Endothelial cell of hepatic sinusoid (primary cell): ENCODE results near the gene ACSF3.
"Not testable (repeated sequence)": the region's sequence is repeated elsewhere in the genome, so short reads cannot be mapped to it uniquely, and the experiment has no call there.

Experiments
- in situ Hi-C: cut with HindIII; loops from 2 replicates; pipeline ENCODE4 v1.10.0; 2017; ENCODE audit warnings: low sequenced_read_pairs

The ACSF3 gene

GRCh38 chr16:89183975-89184676, 90.5 kb downstream of the ACSF3 start:
- in situ Hi-C loops: no loop called here

DNA sequence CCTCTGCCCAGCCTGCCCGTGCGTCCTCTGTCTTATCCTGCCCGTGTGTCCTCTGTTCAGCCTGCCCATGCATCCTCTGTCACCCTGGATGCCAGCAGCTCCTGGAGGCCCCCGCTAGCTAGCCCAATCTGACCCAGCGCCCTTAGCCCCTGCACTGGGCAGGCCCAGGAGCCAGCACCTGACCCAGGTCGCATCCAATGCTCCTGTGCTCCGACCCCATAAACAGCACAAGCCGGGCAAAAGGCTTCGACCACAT, 91.0 kb downstream of the ACSF3 start:
- in situ Hi-C loops: no loop called here

- in situ Hi-C loops: no loop called here
Observed at GRCh38 chr16:89184933-89185794, 91.5 kb downstream of the ACSF3 start.

GRCh38 chr16:89185887-89186592, 92.4 kb downstream of the ACSF3 start:
- in situ Hi-C loops: not testable (repeated sequence)

DNA sequence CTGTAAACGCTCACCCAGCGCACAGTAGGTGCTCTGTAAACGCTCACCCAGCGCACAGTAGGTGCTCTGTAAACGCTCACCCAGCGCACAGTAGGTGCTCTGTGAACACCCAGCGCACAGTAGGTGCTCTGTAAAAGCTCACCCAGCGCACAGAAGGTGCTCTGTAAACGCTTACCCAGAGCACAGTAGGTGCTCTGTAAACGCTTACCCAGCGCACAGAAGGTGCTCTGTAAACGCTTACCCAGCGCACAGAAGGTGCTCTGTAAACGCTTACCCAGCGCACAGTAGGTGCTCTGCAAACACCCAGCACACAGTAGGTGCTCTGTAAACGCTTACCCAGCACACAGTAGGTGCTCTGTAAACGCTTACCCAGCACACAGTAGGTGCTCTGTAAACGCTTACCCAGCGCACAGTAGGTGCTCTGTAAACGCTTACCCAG, 93.0 kb downstream of the ACSF3 start:
- in situ Hi-C loops: not testable (repeated sequence)

- in situ Hi-C loops: no loop called here
Observed at GRCh38 chr16:89187032-89187769, 93.5 kb downstream of the ACSF3 start.

- in situ Hi-C loops: no loop called here
Observed at GRCh38 chr16:89187770-89188392, 94.2 kb downstream of the ACSF3 start.

DNA sequence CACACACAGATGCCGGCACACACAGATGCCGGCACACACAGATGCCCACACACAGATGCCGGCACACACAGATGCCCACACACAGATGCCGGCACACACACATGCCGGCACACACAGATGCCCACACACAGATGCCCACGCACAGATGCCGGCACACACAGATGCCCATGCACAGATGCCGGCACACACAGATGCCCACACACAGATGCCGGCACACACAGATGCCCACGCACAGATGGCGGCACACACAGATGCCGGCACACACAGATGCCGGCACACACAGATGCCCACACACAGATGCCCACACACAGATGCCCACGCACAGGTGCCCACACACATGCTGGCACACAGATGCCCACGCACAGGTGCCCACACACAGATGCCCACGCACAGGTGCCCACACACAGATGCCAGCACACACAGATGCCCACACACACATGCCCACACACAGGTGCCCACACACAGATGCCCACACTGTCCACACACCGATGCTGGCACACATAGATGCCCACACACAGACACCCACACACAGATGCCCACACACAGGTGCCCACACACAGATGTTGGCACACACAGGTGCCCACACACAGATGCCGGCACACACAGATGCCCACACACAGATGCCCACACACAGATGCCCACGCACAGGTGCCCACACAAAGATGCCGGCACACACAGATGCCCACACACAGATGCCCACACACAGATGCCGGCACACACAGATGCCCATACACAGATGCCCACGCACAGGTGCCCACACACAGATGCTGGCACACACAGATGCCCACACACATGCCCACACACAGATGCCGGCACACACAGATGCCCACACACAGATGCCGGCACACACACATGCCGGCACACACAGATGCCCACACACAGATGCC, 95.1 kb downstream of the ACSF3 start:
- in situ Hi-C loops: not testable (repeated sequence)

GRCh38 chr16:89189358-89190025, 95.8 kb downstream of the ACSF3 start:
- in situ Hi-C loops: no loop called here

GRCh38 chr16:89190150-89190958, 96.7 kb downstream of the ACSF3 start:
- in situ Hi-C loops: no loop called here

DNA sequence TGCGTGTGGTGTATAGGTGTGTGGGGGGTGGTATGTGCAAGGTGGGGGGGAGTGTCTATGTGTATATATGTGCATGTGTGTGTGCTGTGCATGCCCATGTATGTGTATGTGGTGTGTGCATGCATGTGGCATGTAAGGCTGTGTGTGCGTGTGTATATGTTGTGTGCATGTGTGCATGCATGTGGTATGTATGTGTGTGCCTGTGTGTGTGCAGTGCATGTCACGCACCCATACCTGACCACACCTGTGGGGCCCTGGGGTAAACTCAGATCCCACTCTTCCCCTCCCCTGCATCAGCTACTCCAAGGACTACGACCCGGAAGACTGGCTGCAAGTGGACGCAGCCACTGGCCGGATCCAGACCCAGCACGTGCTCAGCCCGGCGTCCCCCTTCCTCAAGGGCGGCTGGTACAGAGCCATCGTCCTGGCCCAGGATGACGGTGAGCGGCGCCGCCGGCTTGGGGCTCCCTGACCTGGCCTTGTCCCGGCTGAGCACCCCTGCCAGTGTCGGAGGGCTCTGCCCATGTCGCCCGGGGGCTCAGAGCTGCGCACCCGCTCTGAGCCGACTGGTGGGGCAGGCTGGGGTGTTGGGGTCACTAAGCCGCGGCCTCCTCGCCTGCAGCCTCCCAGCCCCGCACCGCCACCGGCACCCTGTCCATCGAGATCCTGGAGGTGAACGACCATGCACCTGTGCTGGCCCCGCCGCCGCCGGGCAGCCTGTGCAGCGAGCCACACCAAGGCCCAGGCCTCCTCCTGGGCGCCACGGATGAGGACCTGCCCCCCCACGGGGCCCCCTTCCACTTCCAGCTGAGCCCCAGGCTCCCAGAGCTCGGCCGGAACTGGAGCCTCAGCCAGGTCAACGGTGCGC, 97.6 kb downstream of the ACSF3 start:
- in situ Hi-C loops: no loop called here

- in situ Hi-C loops: no loop called here
Observed at GRCh38 chr16:89191901-89192185, 98.2 kb downstream of the ACSF3 start.

DNA sequence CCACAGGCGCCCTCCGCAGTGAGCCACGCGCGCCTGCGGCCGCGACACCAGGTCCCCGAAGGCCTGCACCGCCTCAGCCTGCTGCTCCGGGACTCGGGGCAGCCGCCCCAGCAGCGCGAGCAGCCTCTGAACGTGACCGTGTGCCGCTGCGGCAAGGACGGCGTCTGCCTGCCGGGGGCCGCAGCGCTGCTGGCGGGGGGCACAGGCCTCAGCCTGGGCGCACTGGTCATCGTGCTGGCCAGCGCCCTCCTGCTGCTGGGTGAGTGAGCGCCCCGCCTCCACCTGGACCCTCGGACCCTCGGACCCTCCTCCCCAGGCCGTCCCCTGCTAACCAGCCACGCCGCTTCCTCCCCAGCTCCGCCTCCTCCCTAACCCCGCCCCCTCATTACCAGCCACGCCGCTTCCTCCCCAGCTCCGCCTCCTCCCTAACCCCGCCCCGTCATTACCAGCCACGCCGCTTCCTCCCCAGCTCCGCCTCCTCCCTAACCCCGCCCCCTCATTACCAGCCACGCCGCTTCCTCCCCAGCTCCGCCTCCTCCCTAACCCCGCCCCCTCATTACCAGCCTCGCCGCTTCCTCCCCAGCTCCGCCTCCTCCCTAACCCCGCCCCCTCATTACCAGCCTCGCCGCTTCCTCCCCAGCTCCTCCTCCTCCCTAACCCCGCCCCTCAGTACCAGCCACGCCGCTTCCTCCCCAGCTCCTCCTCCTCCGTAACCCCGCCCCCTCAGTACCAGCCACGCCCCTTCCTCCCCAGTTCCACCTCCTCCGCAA, 98.7 kb downstream of the ACSF3 start:
- in situ Hi-C loops: not testable (repeated sequence)

GRCh38 chr16:89192956-89193575, 99.4 kb downstream of the ACSF3 start:
- in situ Hi-C loops: no loop called here

GRCh38 chr16:89193576-89194293, 100.1 kb downstream of the ACSF3 start:
- in situ Hi-C loops: no loop called here
